ENCODE data around the gene GPA33.

DNA sequence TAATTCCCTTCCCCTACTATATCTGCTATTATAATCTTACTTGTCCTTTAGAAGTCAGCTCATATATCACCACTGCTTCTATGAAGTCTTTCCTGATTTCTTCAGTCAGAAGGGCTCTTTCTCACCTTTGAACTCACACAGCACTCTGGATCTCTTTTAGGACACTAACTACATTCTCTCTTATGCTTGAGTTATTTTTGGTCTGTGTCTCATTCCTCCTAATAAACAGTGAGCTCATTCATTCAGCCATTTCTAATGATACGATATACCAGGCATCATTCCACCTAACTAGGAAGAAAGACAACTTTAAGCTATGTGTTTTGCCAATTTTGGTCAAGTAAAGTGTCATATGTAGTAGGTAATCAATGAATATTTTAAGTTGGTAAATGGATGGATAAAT lies 2.5 kb upstream of the GPA33 start:
- TF ChIP-seq CTCF (IDR thresholded peaks at IDR 0.05; ENCODE audit: low read length) (no peak), EZH2 (IDR thresholded peaks at IDR 0.05; ENCODE audit: borderline replicate concordance, low read length) (no peak)
